Measurements from ENCODE around the gene RIT1. TPM values are rescaled to one million over a fixed set of nuclear protein-coding genes. Genes with fewer than 3 reads are reported as not detected.
"Not testable (repeated sequence)": the region's sequence is repeated elsewhere in the genome, so short reads cannot be mapped to it uniquely, and the experiment has no call there.

Gene RIT1
- total RNA-seq, 2 experiments from 2014 or later, result 15.9 to 21.0 TPM

- ChIA-PET POLR2A (interaction anchor here (0.9 to 2.3 kb wide), 3 partner anchors 14 to 74 kb away, joined by 4 to 13 read pairs (median 8); partner anchors contain the start of gene GON4L), CTCF (ENCODE audit: unreplicated experiment) (no interaction called here)
- Histone ChIP-seq H2AFZ (ENCODE audit: low read length) (no peak overlapping the region), H3K9me3 (ENCODE audit: low read length) (no peaks in the 10 kb centered on the region), H3K79me2 (ENCODE audit: insufficient read depth, low read depth, low read length) (peaks cover 69% of the 10 kb centered on the region), H4K20me1 (ENCODE audit: insufficient read depth, low read length) (peaks cover 24% of the 10 kb centered on the region), H3K36me3 (ENCODE audit: insufficient read depth, low read length) (peaks cover 75% of the 10 kb centered on the region), H3K9me2 (ENCODE audit: insufficient read depth, low read length) (no peaks in the 10 kb centered on the region), H3K4me2 (ENCODE audit: low read length) (peak overlapping the region; percentile 74), H3K4me3 (ENCODE audit: low read depth, low read length, poor library complexity, severe bottlenecking) (peak overlapping the region; percentile 87), H3K27ac (ENCODE audit: low read depth, low read length, poor library complexity, severe bottlenecking) (no peak overlapping the region), H3K4me1 (ENCODE audit: insufficient read depth, low read length, poor library complexity, severe bottlenecking) (peaks cover 42% of the 10 kb centered on the region)
- DNase-seq (ENCODE audit: low spot score), result no peak
- intact Hi-C loops (cut with micrococcal nuclease; ENCODE audit: unreplicated experiment), result no loop called here
- no TSS peak for BruUV-seq (replicated peaks)
- no peak for TF ChIP-seq CTCF (conservative IDR thresholded peaks at IDR 0.05; ENCODE audit: low read length)
- no peak for TF ChIP-seq EZH2phosphoT487 (IDR thresholded peaks at IDR 0.05; ENCODE audit: borderline replicate concordance, low read depth, low read length)
Measured at GRCh38 chr1:155931332-155932038, 20.3 kb upstream of the RIT1 start.

- Histone ChIP-seq H4K20me1 (ENCODE audit: insufficient read depth, low read length) (peaks cover 24% of the 10 kb centered on the region), H3K4me2 (ENCODE audit: low read length) (peak overlapping the region; percentile 74), H3K4me3 (ENCODE audit: low read depth, low read length, poor library complexity, severe bottlenecking) (peak overlapping the region; percentile 87), H3K4me1 (ENCODE audit: insufficient read depth, low read length, poor library complexity, severe bottlenecking) (peaks cover 42% of the 10 kb centered on the region), H3K36me3 (ENCODE audit: insufficient read depth, low read length) (peaks cover 83% of the 10 kb centered on the region), H3K79me2 (ENCODE audit: insufficient read depth, low read depth, low read length) (peaks cover 76% of the 10 kb centered on the region)
- H3K9me2 ChIP-seq (ENCODE audit: insufficient read depth, low read length); H3K27ac ChIP-seq (ENCODE audit: low read depth, low read length, poor library complexity, severe bottlenecking); H3K9me3 ChIP-seq (ENCODE audit: low read length); CTCF ChIA-PET (ENCODE audit: unreplicated experiment); DNase-seq (ENCODE audit: low spot score); BruUV-seq (replicated peaks); H2AFZ ChIP-seq (ENCODE audit: low read length); intact Hi-C loops (cut with micrococcal nuclease; ENCODE audit: unreplicated experiment): not testable (repeated sequence)
- POLR2A ChIA-PET, result interaction anchor here (2.3 kb wide), 1 partner anchor 48 kb away, joined by 8 read pairs; no protein-coding TSS in a partner anchor
Measured at GRCh38 chr1:155930725-155931124, 19.6 kb upstream of the RIT1 start.

DNA sequence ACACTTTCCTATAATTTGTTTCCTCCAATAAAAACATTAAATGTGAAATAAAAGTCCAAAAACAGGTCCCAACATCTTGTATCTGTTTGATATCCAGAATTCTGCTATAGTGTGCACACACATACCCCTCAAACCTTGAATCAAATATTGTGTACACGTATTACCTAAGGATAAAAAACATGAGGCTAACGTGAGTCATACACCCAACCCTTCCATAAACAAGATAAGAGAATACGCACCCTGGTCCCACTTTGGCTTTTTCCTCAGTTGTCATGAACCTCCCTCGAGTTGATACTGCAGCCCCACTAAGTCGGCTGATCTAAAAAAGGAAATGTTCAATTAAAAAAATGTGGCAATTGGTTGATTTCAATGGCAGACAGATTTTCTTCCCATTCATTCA is 17.9 kb upstream of the RIT1 start:
- peaks cover 24% of the 10 kb centered on the region for H4K20me1 ChIP-seq (ENCODE audit: insufficient read depth, low read length)
- peaks cover 78% of the 10 kb centered on the region for H3K79me2 ChIP-seq (ENCODE audit: insufficient read depth, low read depth, low read length)
- H3K36me3 ChIP-seq (ENCODE audit: insufficient read depth, low read length), result peaks cover 99% of the 10 kb centered on the region
- intact Hi-C loops (cut with micrococcal nuclease; ENCODE audit: unreplicated experiment), result no loop called here
- TF ChIP-seq EZH2phosphoT487 (IDR thresholded peaks at IDR 0.05; ENCODE audit: borderline replicate concordance, low read depth, low read length) (no peak), CTCF (conservative IDR thresholded peaks at IDR 0.05; ENCODE audit: low read length) (no peak)
- H2AFZ ChIP-seq (ENCODE audit: low read length), result no peak overlapping the region
- no peak overlapping the region for H3K4me2 ChIP-seq (ENCODE audit: low read length)
- no peak for DNase-seq (ENCODE audit: low spot score)
- no peak overlapping the region for H3K27ac ChIP-seq (ENCODE audit: low read depth, low read length, poor library complexity, severe bottlenecking)
- H3K9me3 ChIP-seq (ENCODE audit: low read length), result no peaks in the 10 kb centered on the region
- H3K4me1 ChIP-seq (ENCODE audit: insufficient read depth, low read length, poor library complexity, severe bottlenecking), result peaks cover 34% of the 10 kb centered on the region
- CTCF ChIA-PET (ENCODE audit: unreplicated experiment), result no interaction called here
- H3K9me2 ChIP-seq (ENCODE audit: insufficient read depth, low read length), result no peaks in the 10 kb centered on the region
- POLR2A ChIA-PET, result no interaction called here
- BruUV-seq (replicated peaks), result no TSS peak
- no peak overlapping the region for H3K4me3 ChIP-seq (ENCODE audit: low read depth, low read length, poor library complexity, severe bottlenecking)

Measured in OCI-LY7 (cell line).